Activated CD4-positive, alpha-beta T cell treated with anti-CD3 and anti-CD28 coated beads for 48 hours (primary cell): Measurements from ENCODE around the gene OXNAD1.

Source experiments
- DNase-seq: peaks from one replicate; pipeline ENCODE4 v3.0.0-alpha.2; 2020

OXNAD1 gene, protein sequence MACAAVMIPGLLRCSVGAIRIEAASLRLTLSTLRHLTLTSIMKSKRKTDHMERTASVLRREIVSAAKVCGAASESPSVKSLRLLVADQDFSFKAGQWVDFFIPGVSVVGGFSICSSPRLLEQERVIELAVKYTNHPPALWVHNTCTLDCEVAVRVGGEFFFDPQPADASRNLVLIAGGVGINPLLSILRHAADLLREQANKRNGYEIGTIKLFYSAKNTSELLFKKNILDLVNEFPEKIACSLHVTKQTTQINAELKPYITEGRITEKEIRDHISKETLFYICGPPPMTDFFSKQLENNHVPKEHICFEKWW

DNA sequence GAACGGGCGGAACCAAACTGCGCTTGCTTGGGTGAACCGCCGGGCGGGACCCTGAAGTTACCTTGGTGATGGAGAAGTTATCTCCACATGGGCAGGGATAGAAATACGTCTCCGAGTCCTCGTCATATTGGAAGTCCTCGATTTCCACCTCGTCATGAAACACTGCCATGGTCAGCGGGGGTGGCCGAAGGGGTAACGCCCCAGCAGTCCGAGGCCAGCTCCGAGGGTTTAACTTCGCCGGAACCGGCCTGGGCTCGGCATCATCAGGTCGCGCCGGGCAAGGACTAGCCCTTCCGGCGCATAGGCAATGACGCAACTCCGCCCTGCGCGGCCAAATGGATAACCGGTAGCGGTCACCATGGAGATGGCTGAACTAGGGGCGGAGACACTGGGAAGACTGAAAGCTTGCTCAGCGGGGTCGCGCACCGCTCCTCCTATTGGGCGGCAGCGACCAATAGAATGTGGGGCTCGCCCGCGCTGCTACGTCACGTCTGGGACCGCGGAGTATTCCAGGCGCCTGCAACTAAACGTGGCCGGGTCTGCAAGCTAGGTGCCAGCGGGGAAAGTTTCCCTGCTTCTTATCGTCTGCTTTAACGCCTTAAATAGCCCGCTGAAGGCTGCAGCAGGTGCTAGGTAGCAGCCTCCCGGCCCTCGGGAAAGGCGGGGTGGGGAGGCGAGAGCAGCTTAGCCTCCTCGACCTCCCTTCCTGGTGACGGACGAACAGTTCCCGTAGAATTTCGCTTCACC is at the start of gene OXNAD1, which contains the start of gene DPH3:
OXNAD1 (plus strand) TSS at position 505 of the 747 bp plus-strand sequence. CDS start 5,741 bp downstream, outside the sequence.
DPH3 (minus strand) TSS at position 236 of the 747 bp plus-strand sequence; CDS start at position 169, 67 bp downstream.
- peak; percentile 99 for DNase-seq

DNA sequence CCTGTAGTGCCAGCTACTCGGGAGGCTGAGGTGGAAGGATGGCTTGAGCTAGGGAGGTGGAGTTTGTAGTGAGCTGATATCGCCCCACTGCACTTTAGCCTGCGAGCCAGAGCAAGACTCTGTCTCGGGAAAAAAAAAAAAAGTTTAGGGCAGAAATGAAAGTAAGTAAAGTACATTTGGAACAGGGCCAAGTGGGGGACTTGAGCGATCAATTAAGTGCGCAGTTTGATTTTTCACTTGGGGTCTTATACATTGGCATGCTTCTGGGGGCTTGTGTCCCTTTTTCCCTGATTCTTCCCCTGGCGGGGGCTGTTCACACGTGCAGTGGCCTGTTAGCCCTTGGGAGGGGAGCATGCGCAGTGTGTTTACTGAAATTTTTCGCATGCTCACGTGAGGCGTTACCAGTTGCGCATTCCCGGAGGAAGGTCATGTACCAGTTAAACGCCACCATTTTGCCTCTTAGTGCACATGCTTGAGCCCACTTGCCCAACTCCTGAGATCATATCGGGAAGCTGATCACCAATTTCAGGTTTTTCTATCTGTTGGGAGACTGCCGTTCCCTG is 48.6 kb upstream of the OXNAD1 start:
- DNase-seq: no peak

DNA sequence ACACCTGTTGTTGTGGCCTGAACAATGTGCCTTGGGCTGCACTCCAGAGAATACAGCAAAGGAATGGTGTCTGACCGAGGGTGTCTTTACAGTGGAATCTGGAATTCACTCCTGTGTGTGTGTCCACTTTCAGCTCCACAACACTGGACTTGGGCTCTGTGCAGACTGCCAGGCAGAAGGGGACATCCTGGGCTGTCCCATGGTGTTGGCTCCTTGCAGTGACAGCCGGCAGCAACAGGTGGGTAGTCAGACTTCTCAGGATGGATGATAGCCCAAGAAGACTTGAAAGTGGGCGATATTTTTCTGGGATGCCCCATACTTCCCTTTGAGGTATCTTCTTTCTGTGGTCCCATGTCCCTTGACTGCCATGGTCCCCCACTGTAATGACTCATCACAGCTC is 45.2 kb upstream of the OXNAD1 start:
- no peak for DNase-seq

DNA sequence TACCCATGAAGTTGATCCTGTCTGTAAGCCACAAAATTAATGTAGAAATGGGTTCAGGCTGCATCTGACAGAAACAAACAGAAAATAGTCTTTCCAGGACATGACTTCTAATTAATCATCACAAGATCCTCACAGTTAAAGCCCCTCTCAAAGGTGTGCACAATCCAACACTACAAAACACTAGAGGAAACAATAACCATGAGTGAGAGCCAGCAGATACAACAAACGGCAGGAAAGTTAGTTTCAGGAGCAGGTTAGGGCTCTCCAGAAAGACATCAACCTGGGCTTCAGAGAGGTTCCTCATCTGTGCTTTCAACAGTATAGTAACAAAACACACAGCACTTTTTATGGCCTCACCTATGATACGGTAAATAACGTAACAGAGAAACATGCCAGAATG is 43.0 kb upstream of the OXNAD1 start:
- no peak for DNase-seq

DNA sequence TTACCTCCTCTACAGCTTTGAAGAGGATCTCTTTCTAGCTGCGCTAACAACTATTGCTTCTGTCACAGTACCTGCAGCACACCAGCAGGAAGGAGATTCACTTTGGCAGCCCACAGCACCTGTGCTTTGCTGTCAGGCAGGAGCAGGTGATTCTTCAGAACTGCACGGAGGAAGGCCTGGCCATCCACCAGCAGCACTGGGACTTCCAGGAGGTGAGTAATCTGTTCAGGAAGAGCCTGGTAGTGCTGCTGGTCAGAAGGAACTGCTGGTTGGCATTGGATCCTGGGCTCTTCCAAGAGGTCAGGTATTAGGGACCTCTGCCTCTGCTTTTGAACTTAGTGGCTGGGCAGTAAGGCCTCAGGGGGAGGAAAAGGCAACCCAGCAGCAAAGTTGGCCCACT is 42.5 kb upstream of the OXNAD1 start:
- no peak for DNase-seq

DNA sequence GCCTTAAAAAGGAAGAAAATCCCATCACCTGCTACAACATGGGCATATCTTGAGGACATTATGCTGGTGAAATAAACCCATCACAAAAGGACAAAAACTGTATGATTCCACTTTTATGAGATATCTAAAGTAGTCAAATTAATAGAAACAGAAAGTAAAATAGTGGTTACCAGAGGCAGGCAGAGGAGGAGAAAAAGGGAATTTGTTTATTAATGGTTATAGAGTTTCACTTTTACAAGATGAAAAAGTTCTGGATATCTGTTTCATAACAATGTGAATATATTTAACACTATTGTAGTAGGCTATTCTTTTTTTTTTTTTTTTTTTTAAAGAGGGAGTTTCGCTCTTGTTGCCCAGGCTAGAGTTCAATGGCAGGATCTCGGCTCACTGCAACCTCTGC is 40.7 kb upstream of the OXNAD1 start:
- no peak for DNase-seq

DNA sequence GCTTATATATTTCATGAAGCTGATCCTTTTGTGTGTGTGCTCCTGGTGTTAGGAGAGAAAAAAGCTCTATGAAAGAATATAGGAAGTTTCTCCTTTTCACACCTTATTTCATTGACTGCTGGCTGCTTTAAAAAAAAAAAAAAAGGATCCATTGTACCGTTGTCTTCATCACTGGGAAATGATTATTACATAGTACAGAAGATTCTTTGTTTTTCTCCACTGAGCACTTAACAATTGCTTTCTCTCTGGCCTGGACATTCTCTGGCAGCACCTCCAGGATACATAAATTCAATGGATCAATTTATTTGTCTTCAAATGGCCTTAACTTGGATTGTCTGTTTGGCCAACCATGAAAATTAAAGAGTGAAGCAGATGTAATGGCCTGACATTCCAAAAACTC is 37.4 kb upstream of the OXNAD1 start:
- no peak for DNase-seq

DNA sequence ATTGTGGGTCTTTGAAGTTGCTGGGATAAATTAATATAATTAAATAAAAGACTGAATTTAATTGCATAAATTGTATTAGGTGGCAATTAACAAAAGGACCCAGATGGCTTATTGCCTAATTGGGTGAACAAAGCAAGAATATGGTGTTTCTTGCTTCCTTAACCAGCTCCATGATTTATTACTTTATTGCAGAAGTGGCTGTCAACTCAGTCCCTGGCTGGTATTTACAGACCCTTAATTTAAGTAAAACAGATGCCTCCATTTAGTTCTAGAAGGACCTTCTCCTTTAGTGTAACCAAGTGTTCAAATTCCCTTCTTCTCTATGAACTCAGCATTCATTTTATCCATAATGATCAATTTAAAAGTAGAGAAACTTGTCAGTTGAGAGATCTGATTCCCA is 35.3 kb upstream of the OXNAD1 start:
- DNase-seq: no peak

DNA sequence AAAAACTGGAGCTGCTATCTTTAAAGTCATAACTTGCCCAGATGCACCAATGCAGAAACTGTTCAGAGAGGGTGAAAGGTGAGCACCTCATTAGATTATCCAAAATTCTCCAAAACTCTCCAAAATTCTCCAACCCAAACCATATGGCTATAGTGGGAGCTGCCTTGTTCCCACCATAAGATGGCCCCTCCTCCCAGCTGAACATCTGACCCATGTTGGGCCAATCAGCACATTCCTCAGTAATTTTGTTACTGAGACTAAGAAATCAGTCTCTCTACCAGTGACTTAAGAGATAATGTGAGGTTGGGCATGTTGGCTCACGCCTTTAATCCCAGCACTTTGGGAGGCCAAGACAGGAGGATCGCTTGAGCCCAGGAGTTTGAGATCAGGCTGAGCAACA is 33.0 kb upstream of the OXNAD1 start:
- no peak for DNase-seq

DNA sequence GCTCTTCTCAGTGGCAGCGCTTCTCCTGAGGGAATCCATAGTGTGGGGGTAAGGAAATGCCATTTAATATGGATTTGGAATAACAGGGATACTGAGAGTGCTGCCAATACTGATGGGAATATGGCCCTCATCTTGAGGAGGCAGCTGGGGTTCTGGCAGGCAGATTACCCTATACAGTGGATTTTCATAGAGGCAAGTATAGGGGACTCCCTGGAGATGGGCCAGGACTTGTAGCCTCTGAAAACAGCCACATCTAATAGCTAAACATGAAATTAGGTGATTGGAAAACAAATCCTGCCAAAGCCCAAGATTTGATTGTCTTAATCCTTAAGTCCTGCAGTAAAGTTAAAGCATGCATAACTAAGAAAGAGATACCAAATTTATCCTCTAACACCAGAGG is 31.2 kb upstream of the OXNAD1 start:
- no peak for DNase-seq

DNA sequence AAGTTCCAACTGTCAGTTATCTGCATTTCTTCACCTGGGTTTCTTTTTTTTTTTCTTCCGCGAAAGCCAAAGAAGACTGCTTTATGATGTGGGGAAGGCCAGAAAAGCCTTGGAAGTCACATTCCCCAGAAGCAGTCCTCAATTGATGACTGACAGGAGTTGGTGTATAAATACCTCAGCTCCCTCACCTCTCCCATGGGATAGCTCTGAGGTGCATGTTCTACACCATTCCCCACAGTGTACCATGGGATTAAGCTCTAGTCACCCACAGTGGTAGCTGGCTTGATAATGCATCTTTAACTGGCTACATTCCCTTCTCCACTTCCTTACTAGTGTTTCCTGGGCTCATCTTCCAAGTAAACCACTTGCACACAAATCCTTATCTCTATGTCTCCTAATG is 30.7 kb upstream of the OXNAD1 start:
- DNase-seq: no peak

DNA sequence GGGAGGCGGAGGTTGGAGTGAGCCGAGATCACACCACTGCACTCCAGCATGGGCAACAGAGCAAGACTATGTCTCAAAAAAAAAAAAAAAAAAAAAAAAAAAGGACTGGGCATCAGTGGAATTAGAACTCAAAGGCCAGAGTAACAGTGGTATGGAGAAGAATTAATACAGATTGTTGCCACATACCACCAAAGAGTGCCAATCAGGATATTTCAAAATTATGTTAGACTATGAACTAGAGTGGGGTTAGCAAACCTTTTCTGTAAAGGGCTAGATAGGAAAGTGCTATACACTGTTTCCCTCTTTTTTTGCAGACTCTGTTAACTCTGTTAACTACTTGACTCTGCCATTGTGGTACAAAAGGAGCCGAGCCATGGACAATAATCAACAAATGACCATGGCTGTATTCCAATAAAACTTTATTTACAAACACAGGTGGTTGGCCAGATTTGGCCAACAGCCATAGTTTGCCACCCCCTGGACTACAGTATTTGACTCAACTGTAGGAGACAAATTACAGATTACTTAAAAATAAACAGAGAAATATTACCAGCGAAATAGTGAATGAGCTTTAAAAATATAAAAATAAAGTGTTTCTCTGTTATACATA is 28.9 kb upstream of the OXNAD1 start:
- no peak for DNase-seq

DNA sequence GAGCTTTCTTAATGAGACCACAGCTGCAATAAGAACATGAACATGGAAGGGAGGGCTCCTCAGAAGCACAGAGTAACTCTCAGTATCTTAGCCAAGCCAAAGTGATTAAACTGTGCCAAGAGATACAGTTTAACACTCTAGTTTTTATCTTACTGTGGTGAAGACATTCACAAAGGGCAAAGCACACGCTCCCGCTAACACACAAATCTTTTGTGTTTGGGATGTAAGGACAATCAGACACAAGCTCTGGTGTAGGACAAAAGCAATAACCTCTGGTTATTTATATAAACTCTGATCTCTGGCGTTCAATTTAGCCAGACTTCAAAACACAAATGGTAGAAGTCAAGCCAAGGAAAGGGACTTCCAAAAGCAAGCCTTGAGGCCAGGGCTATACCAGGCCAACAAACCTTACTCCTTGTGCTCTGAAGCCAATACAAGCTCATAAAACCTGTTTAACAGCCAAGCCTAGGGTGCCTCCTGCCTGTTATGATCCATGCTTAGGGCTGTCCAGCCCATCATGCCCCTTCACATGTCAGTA is 28.1 kb upstream of the OXNAD1 start:
- DNase-seq: no peak

DNA sequence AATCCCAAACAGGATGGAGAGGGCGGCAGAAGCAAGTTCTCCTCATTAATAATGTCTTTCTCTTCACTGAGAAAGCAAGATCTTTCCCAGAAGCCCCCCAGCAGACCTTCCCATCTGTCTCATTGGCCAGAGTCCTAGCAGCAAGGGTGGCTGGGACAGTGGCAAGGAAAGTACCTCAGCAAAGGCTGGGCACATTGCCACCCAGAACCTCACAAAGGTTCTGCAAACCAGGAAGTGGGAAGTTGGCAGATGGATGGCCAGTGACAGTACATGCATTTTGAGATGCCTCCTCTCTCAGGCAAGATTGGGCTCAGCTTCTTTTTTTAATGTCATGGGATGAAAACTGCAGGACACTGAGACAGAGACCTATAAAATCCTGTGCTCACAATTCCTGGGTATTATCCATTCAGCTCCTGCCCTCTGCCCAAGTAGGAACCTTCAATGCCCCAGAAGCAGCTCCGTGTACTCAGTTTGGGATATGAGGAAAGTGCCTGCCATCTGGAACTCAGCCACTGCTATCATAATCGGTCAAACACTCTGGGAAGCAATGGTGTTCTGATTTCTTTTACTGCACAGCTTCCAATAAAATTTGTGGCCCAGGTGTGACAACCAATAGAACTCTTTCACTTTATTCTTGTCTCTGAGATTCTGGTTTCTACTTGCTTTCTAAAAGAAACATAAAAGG is 25.8 kb upstream of the OXNAD1 start:
- DNase-seq: no peak

DNA sequence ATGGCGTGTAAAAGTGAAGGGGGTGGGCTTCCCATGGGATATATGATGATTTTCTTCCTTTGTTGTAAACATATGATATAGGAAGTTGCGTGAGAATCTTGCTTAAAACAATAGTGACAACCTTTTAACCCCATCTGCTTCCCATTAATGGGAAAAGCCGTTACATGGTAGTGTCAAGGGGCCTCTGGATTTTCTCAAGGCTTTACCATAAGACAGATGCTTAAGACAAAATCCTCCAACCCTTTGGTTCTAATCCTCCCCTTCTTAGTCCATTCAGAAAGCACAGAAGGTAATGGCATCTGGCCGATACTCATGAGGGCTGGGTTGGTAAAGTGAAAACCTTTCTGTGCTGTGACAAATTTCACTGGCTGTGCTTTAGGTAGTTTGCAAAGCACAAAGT is 25.2 kb upstream of the OXNAD1 start:
- no peak for DNase-seq

DNA sequence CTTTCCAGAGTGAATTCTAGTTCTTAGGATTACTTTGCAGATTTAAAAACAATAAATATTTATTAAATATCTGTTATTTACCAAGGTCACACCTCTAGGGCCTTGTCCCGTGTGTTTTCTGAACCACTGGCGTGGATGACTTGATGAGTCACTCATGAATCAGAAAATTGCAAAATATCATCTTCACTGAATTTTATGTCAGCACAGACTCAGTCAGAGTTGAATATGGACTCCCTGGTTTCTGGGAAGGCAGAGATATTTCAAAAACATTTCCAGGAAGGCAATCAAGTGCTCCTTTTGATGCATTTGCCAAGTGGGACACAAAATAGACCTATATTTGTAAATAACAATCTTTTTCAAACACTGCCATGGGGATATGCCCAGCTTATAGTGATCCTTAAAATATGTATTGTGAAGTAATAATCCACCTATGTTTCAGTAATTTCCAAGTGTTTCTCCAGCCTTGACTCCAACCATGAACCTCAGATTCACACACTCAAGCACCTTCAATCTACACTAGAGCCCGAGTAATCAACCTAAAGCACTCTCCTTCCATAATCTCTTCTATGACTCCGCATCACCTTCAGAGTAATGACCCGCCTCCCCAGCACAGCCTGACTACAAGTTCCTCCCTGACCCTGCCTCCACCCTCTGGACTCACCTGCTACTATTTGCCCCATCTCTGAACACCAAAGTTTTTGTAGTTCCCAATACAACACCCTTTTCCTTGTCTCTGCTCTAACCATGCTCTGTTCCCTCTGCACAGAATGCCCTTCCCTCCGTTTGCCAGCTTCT is 24.6 kb upstream of the OXNAD1 start:
- DNase-seq: no peak

DNA sequence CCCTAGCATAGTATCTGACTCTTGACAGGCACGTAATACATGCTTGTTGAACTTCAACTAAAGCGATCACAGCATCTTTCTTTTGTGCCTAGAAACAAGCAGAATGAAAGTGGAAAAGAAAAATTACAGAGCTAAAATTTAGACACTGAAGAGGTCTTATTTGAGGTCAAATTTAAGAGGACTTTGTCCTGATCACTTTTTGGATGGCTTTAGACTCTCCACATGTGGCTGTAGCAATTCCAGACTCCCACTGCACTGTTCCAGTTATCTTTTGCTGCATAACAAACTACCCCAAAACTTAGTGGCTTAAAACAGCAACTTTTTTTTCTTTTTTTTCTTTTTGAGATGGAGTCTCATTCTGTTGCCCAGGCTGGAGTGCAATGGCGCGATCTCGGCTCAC is 23.8 kb upstream of the OXNAD1 start:
- no peak for DNase-seq

DNA sequence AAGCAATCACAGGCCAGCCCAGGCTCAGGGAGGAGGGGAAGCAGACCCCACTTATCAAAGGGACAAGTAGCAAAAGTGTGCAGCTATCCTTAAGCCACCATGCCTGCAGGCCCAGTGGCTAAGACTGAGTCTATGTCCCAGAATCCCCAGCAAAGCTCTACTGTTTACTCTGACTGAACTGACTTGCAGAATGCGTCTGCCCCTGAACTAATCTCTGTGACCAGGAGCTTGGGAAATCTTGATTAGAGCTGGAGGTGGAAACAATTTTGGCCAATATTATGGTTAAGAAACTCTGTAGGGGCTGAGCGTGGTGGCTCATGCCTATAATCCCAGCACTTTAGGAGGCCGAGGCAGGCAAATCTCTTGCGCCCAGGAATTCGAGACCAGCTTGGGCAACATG is 22.8 kb upstream of the OXNAD1 start:
- DNase-seq: no peak

DNA sequence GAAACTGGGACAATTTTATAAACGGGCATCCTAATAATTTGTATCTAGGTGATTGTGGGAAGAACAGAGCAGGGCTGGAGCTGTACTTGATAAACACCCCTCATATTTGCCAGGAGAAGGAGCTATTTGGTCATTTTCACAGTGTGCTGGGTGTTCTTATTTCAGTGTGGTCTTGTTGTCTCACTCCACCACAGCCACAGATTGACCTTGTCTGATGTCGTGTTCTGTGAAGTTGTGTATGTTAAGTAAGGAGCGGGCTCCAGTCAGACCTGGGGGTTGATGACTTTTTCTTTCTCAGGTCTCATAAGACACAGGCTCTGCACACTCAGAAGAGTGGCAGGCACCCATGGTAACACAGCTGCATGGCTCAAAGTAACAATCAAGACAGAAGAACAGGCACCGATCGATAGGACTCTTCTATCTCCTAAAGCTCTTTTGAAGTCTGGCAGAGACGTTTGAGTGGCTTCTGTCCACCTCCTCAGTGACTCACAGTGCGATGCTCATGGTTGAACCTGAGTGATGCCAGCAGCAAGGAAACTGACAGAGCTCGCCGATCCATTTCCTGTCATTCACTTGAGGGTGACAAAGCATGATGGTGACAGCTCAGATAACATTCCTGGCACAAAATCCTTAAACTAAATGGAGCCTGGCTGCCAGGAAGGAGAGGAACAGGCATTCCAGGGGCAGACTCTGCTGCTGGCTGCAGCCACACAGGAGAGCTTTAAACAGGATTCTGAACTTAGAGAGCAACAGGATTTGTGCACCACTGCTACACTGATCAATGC is 21.1 kb upstream of the OXNAD1 start:
- peak; percentile 32 for DNase-seq

DNA sequence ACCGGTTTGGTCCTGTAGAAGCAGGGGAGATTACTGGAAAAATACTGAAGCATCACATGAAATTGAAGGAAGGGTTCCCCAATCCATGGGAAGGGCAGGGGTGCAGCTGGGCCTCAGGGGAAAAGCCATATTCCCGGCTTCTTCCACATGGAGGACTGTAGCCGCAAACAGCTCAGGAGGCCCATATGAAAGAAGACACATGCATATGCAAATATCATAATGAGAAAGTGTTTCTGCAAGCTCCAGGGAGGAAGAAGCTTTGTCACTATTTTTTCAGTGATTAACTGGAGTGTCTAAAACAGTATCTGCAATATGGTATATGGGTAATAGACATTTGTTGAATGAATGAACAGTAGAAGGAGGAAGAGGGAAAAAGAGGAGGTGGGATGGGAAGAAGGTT is 19.4 kb upstream of the OXNAD1 start:
- DNase-seq: no peak
